Central memory CD4-positive, alpha-beta T cell (primary cell): ENCODE measurements around the gene KCND3.

ENCODE experiments used
- DNase-seq: peaks from one replicate; pipeline ENCODE4 v3.0.0; 2022

Gene KCND3

DNA sequence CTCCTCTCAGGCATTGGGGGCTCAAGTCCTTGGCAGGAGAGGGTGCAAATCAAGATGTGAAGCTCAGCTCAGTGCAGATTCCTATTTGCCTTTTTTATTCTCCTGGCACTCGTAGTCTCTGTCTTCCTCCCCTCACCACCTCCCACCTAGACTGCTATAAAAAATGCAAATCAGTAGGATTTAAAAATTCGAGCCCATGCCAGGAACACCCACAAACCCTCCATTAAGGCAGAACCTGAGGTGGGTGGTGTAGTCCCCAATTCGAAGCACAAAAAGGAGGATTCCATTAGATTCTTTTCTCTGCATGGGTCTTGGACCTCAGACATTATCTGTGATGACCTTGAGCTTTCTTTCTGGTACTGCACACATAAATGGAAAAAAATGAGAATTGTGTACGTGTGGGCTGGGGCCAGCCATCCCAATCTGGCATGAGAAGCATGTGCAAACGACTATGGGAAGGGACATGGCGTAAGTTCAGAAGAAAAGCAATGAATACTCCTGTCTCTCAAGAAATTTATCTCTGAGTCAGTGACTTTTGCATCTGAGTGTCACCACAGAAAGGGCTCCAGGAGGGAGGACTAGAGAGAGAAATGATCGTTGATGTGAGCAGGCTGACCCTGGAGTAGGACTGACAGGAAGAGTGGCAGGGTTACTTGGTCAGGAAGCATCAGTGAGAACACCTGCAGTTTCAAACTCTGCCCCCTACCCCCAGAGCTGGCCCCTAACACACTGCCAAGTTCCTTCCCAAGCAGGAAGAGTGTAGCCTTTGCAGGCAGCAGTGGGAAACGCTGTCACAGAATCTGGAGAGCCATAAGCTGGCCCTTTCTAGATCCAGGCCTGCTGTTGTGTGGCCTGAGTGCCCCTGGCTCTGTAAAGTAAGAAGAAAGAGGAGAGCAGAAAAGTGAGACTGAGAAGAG, 252.0 kb downstream of the KCND3 start:
- no peak for DNase-seq

DNA sequence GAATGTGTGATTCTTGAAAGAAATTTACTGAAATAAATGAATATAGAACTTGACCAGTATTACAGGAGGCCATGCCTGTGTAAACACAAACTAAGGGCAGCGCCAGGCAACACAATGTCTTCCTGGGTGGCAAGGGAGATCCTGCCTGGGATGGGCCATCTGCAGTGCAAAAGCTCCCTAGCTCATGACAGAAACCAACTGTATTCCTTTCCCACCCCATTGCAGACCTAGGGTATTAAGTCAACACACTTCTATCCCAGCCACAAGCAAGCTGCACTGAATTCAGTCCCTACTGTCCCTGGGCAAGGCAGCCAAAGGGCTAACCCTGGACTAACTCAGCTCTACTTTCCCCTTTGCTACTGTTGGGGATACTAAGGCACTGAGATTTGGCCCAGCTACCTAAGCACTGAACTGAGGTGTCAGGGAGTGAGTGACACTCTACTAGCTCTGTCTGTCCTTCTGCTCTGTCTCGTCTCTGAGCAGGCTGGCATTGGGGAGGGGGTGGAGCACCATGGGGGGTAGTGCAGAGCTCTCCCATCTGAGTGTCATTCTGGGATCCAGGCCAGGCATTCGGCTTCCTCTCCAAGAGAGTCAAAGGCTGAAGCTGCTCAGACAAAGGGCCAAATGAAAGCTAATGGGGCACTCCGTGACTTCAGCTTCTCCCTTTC, 252.8 kb downstream of the KCND3 start:
- DNase-seq = no peak

DNA sequence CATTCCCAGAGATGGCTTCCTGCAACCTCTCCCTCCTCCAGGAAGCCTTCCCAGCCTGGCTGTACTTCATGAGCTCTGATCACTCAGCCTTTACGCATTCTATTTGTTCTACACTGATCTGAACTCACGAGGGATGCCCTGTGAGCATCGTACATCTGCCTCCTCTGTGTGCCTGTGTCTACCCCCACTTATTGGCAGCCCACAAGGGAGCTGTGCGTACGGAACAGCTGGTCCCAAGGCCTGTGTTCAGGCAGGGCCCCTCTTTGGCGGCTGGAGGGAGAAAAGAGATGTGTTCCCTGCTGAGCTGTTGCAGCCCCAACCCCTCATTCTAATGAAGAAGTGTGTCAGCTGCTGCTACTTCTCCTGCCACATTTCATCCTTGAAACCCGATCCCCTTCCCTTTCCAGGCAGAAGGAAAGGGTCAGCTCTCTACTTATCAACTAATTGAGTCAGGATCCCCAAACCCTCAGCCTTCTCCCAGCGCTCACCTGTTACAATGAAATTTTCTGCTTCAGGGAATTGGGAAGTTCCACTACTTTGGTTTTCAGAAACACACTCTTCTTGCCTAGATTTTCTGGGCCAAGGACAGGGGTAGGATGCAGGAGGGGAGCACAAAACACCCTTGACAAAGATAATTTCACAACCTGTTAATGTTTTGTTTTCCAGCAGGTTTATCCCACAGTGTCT, 253.5 kb downstream of the KCND3 start:
- no peak for DNase-seq

DNA sequence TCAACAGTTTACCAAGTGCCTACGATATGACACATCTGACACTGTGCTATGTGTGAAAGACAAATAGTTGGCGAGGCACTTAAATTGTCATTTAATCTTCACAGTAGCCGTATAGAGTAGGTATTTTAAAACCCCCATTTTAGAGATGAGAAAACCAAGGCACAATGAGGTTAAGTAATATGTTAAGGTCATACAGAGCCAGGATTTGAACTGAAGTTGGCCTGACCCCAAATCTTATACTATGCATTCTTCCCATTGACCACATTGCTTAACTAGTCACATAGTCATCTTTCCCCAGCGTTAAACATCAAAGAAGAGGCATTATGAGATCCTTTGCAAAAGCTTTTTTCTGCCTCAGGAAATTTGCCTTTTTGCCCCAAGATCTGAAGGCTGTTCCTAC, 254.1 kb downstream of the KCND3 start:
- no peak for DNase-seq

DNA sequence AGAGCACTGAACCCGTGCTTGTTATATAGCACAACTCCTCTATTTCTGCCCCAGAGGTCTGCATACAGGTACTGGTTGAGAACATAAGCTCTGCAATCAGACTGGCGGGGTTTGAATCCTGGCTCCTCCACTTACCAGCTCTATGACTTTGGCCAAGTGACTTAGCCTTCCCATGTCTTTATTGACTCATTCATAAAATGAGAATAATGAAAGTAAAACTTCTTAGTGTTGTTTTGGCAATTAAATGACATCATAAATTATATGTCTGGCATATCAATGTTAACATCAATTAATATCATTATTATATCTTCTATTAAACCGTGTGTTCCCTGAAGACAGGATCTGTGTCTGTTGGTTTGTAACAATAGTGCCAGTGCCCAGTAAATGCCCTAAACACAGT, 254.6 kb downstream of the KCND3 start:
- no peak for DNase-seq

DNA sequence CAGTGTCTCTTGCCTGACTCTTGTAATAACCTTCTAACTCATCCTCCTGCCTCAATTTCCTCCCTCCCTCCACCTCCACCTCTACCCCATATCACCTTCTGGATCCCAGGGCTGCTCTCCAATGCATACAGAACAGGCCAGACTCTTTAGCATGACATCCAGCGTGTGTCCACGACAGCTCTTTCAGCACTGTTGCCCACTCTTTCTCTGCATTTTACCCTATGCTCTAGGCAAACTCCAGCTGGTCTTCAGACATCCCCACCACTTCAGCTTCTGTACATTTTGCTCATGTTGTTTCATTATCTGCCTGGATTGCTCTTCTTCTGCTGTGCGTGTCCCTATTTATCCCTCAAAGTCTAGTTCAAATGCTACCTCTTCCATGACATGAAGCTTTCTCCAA, 255.0 kb downstream of the KCND3 start:
- DNase-seq = no peak

DNA sequence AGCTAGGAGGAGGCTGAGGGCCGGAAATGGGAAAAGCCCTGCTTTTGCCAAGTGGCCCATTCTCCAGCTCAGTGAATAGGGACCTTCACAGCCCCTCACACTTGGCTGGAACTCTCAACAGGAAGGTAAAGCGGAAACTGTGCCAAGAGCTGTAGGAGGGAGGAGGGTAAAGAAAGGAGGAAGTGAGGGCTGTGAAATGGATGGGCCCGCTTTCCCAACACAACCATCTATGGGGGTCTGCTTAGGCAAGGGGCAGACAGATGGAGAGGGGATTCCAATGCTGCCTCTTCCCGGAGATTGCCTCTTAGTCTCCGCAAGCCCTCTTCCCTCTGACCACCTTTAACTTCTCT, 255.5 kb downstream of the KCND3 start:
- no peak for DNase-seq

DNA sequence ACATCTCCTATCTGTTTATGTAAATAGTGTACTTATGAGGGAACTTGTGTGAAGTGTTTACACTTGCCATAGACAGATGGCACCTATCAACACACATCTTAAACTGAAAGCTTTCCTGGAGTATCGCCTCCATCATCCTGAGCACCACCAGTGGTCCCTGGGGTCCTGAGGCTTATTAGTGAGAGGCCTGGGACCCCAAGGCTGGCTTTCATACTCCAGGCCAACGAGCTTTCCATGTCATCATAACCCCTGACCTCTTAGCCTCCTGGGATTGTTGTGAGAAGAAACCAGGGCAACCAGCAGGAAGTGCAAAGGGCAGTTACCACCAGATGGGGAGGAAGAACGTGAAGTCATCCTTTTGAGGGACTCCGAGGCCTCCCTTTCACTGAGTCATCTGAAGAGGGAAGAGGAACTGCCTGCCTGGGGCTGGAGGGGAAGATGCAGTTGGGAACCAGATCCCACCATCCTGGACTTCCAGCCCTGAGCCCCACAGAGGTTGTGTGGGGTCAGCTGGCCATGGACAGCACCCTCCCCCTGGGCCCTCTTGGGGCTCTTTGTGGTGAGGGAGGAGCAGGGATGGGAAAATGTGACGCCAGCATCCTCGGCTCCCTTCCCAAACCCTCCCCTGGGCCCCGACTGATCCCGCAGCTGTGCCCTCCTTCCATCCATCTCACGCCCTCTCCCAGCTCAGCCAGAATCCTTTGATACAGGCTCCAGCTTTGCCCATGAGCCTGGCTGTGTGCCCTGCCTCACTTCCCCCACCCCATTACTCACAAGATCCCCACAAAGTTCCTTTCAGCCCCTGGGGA, 256.1 kb downstream of the KCND3 start:
- DNase-seq = no peak

DNA sequence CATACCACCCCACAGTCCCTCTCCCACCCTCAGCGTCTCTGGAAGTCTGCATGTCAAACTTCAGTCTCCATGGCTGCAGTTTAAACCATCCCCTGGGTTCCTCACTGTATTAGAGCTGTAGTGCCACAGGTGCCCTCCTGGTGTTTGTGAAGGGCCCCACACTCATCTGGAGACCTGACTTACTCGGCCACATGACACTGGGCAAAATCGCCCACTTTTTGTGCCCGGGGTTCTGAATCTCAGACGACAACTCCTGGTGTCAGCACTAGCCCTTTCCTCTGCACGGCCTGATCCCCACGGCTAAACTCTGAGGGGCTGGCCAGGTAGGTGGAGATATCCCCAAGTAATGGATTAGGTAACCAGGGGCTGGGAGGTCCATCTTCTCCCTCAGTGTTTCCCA, 256.8 kb downstream of the KCND3 start:
- DNase-seq = no peak

DNA sequence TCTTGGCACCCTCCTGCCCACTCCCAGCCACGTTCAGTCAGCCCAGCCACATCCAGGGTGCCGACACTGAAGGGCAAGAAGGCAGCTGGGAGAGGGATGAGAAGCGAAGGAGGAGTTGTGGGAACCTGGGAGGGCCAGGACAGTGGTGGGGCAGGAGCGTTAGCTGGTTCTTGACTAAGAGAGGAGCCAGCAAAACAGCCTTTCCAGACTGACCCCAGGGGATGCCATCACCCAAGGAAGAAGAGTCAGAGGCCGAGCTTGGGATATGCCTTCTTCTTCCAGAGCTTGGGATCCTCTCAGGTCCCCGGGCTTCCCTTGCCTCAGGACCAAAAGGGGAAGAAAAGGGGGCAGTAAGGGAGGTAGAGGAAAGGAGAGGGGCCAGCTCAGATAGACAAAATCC, 257.5 kb downstream of the KCND3 start:
- DNase-seq = no peak

DNA sequence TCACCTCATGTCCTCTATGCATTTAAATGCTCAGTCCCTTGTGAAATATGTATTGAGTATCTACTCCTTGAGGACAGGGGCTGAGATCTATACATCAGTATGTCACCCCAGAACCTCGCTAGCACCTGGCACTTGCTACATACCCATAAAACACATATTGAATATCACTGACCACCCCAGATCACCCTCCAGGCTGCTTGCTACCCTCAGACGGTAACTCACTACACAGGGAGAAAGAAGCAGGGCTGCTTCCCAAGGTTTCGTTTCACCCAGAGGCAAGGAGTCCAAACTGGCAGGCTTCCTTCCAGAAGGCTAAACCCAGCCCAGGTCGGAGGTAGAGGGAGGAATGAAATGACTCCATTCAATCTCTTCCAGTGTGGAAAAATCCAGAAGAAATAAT, 258.8 kb downstream of the KCND3 start:
- DNase-seq = no peak

DNA sequence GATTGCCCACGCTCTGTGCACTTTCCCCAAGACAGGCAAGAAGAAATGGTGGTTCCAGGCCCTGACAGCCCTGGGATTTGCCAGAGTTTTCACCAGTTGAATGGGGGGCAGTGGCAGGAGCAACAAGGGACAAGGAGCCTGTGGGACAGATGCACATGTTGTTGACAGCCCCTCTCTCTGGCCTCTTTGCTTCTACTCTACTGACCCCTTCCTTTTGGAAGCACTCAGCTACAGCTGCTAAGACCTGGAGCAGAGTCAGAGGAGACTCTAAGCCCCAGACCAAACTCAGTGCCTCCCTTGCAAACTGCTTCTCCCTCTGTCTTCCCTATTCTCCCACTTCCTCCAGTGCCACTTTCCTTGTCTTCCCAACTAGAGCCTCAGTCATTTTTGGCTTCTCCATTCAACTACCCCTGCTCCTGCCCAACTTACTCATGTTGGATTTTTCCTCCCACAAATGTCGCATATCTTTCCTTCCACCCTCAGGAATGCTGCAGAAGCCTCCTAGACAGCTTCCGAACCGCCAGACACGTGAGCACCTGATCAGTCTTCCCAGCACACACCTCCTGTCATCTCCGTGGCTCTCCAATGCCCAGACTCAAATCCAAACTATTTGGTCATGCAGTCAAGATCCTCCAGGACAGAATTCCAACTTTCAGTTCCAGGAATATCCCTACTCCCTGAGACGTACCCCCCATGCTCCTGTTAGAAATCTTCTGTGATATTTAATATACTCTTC, 259.4 kb downstream of the KCND3 start:
- DNase-seq = no peak

DNA sequence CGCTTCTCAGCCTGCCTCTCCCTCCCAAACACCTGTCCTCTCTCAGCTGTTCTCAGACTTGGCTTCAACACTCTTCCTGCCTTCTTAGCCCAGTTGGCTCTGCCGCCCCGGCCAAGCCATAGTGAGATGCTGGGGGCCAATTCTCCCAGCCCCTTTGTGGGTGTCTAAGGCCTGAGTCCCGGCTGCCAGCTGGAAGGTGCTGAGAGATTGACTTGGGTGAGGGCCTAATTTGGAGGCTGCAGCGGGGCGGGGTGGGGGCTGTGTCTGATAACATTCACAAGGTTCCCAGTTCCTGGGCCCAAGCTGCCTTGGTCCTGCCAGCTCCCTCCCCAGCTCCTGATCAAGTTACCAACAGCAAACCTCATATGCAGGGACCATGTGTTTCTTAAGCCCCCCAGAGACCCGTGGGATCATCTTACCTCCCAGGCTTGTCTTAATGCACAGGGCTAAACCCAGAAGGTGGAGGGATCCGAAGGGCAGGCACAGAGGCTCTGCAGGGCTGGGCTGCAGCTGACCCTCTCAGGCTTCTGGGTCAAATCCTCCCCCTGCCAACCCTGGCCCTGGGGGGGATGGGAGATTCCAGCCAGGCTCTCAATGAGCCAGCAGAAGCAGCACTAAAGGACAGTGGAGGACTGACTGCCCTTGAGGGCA, 260.1 kb downstream of the KCND3 start:
- no peak for DNase-seq

DNA sequence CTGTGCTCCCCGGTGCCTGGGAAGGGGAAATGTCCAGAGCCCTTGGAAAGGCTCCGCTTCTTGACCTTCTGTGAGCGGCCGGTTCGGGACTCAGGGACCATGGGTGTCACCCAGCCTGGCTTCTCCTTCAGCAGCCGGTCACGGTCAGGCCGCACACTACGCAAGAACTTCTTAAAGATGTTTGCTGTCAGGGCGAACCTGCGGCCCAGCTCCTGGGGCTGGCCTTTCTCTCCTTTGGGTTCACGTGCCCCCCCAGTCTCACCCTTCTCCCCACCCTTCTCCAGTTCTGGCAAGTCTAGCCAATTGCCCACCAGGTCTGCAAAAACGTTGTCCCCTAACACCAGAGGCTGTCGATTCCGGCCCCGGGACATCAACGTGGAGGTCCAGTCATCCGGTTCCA, 262.4 kb downstream of the KCND3 start:
- no peak for DNase-seq

DNA sequence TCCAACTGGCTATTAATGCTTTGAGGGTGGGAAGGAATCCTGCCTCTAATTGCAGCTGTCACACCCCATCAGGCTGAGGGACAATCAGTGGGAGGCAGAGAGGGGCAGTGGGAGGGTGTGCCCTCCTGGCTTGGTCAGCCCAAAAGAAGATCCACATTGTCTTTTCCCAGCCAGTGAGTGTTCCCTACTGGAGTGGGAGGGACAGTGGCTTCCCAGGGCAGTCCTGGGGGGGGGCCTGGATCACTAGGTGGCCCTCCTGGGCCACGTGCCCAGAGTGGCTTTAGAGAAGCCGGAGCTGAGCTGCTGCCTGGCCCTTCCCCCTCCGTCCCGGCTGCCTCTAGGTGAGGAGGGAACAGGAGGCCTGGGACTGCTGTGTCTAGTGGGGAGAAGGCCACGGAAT, 264.3 kb downstream of the KCND3 start:
- DNase-seq = no peak

DNA sequence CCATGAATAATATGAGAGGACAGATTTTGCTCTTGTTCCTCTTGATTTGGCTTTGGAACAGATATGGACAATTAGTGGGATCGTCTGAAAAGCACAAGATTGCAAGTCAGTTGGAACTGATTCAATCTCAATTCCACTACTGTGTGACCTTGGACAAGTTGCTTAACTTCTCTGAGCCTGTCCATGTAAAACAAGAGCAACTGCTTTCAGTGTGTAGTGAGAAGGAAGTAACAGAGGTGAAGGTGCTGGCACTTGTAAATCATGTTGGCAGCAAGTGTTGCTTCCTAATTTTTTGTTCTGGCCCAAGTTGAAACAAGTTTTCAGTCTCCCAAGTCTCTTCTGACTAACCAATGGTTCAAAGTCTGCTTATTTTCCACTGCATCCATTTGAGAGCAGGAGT, 265.6 kb downstream of the KCND3 start:
- no peak for DNase-seq

DNA sequence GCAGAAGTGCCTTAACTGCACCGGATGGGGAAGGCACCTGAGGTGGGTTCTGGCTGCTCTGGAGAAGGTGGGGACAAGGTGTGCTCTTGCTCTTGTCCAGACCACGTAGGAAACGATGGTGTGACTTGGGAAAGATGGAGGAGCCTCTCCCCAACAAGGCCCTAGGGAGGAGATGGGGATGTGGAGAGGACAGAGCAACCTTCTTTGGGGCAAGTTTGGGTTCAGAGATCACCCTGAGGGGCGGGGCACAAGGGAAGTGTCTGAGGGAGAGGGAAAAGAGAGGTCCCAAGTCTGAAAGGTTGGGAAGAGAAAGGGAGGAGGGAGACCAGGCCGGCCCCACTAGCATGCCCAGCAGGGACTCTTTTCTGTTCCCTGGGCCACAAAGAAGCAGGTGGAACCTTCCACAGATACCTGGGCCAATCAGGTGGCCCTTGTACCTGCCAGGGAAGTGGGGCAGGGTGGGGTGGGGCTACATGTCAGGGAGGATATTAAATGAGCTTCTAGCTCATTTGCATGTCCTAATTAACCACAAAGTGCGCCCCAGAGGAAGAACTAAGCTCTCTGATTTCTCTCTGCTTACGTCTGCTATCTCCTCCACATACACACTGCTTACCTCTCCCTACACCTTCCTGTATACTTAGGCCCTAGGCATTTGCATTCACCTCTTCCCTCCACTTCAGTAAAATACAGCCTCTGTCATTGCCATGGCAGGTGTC, 266.2 kb downstream of the KCND3 start:
- DNase-seq = peak; percentile 67

DNA sequence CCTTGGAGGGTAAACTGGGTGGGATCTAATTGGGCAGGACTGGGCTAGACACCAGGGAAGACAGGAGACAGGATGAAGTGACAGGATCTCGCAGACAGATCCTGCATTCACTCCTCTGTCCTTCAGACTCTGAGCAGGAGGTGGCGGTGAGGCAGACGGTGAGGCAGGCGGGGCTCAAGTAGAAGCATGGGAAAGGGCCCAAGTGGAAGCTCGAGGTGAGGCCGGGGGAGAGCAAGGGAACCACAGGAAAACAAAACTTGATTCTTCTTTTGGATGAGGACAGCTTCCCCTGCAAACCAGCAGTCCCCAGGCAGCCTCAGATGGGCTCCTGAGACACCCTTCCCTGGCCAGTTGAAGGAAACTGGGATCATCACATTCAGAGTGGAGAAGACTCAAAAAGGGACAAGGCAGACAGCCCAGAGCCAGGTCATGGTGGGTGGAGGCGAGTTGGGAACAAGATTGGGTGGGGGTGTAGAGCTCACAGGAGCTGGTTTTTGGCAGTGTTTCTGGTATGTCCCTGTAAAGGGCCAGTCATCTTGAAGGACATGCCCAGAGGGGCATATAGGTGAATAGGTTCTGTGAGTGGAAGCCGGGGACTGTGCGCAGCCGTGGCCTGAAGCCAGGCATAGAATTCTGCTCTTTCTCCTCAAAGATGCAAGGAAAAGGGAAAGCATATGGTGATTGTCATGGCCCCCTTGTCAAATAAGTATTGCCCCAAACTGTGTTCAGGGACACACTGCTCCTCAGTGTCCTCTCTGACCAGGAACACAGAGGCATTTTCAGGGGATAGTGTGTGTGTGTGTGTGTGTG, 268.3 kb downstream of the KCND3 start:
- DNase-seq = no peak
